H1 (cell line): ENCODE results near the gene CCNY. TPM values are rescaled to one million over a fixed set of nuclear protein-coding genes. Genes with fewer than 3 reads are reported as not detected.
A peak's percentile ranks its signal among the peaks of the same experiment; 100 is the strongest.

Experiments
- CTCF ChIA-PET: fragments of 300-600 bp; sonication (Branson Sonifier 250); formaldehyde crosslinking; loops from one replicate; lab custom pipeline; 2021; ENCODE audit not compliant: partially characterized antibody; lab: Charles Lee
- POLR2A ChIA-PET: fragments of 300-600 bp; sonication (Branson Sonifier 250); formaldehyde crosslinking; loops from one replicate; lab custom pipeline; 2021; ENCODE audit warnings: inconsistent platforms; ENCODE audit not compliant: partially characterized antibody; lab: Charles Lee
- DNase-seq, 2 experiments: peaks; one replicate each; pipeline versions ENCODE4 v3.0.0 to v3.0.0-alpha.2; 2010 to 2022; ENCODE audit warnings: low spot score in 2 of 2, low read depth in 1 of 2, mixed read lengths in 1 of 2
- FAIRE-seq: peaks from 2 replicates; lab custom pipeline; 2011; peaks lifted over from hg19 to GRCh38; lab: Jason Lieb, UNC
- H2AFZ ChIP-seq: 2 replicates; pipeline ENCODE4 v1.8.1; 2012; ENCODE audit warnings: low read length, inconsistent platforms
- H2AK5ac ChIP-seq: 2 replicates; pipeline ENCODE4 v1.6.1; 2013; ENCODE audit warnings: low read depth, low read length
- H2BK120ac ChIP-seq: replicated peaks from 2 replicates; pipeline ENCODE3; 2013; ENCODE audit warnings: low read depth, low read length, inconsistent platforms
- H2BK12ac ChIP-seq: 2 replicates; pipeline ENCODE4 v1.6.1; 2013; ENCODE audit warnings: low read depth, low read length
- H2BK15ac ChIP-seq: 2 replicates; pipeline ENCODE4 v1.6.1; 2013; ENCODE audit warnings: low read length
- H2BK20ac ChIP-seq: 2 replicates; pipeline ENCODE4 v1.6.1; 2013; ENCODE audit warnings: low read length
- H2BK5ac ChIP-seq: 2 replicates; pipeline ENCODE4 v1.6.1; 2013; ENCODE audit warnings: low read depth, low read length
- H3K14ac ChIP-seq: 2 replicates; pipeline ENCODE4 v1.6.1; 2013; ENCODE audit warnings: inconsistent platforms; ENCODE audit not compliant: insufficient read length
- H3K18ac ChIP-seq: 2 replicates; pipeline ENCODE4 v1.6.1; 2013; ENCODE audit warnings: low read length; ENCODE audit errors: extremely low read depth
- H3K23ac ChIP-seq: 2 replicates; pipeline ENCODE4 v1.6.1; 2013; ENCODE audit warnings: inconsistent platforms; ENCODE audit not compliant: insufficient read length
- H3K23me2 ChIP-seq: 2 replicates; pipeline ENCODE4 v1.6.1; 2013; ENCODE audit warnings: low read depth, low read length
- H3K27ac ChIP-seq: 2 replicates; pipeline ENCODE4 v1.6.1; 2011; ENCODE audit warnings: low read depth, low read length, inconsistent platforms
- H3K27me3 ChIP-seq, 4 experiments: replicated peaks in 1 of 4; 1 replicate in 1 of 4; 2 replicates in 3 of 4; pipeline versions ENCODE4 v1.6.1 to v1.8.1; 2011 to 2013; ENCODE audit warnings: low read length in 3 of 4, mild to moderate bottlenecking in 3 of 4, inconsistent platforms in 2 of 4, mixed read lengths in 2 of 4, moderate library complexity in 1 of 4; ENCODE audit not compliant: control insufficient read depth in 3 of 4, insufficient read depth in 3 of 4; ENCODE audit errors: extremely low read depth in 1 of 4
- H3K36me3 ChIP-seq, 4 experiments: 2 replicates each; pipeline versions ENCODE4 v1.6.1 to v1.8.1; 2011 to 2013; ENCODE audit warnings: mild to moderate bottlenecking in 4 of 4, low read length in 3 of 4, moderate library complexity in 2 of 4, control low read depth in 1 of 4, inconsistent platforms in 1 of 4; ENCODE audit not compliant: insufficient read depth in 4 of 4, control insufficient read depth in 2 of 4
- H3K4ac ChIP-seq: replicated peaks from 2 replicates; pipeline ENCODE3; 2013; ENCODE audit warnings: low read length, low read depth, mixed read lengths, inconsistent platforms; ENCODE audit not compliant: insufficient read length
- H3K4me1 ChIP-seq, 4 experiments: replicated peaks in 1 of 4; 1 replicate in 1 of 4; 2 replicates in 3 of 4; pipeline versions ENCODE4 v1.6.1 to v1.8.1; 2011 to 2013; ENCODE audit warnings: low read length in 3 of 4, inconsistent platforms in 2 of 4, mixed read lengths in 1 of 4; ENCODE audit not compliant: insufficient read depth in 4 of 4, control insufficient read depth in 3 of 4
- H3K4me2 ChIP-seq, 2 experiments: 2 replicates each; pipeline versions ENCODE4 v1.6.1 to v1.8.1; 2011 to 2013; ENCODE audit warnings: low read depth in 2 of 2, low read length in 2 of 2, control low read depth in 1 of 2, inconsistent platforms in 1 of 2, mild to moderate bottlenecking in 1 of 2; ENCODE audit not compliant: insufficient read depth in 1 of 2
- H3K4me3 ChIP-seq, 4 experiments: fragments of 200-600, 300-600 bp in 1 of 4; sonication (generic), shearing (Covaris generic), sonication (Bioruptor Twin) in 1 of 4; 2 replicates each; pipeline versions ENCODE4 v1.5.1 to v1.8.1; 2011 to 2016; ENCODE audit warnings: low read length in 4 of 4, low read depth in 3 of 4, control low read depth in 2 of 4, inconsistent platforms in 2 of 4, mild to moderate bottlenecking in 2 of 4, mixed read lengths in 1 of 4, moderate library complexity in 1 of 4; ENCODE audit not compliant: insufficient read depth in 2 of 4; ENCODE audit errors: extremely low read depth in 1 of 4
- H3K56ac ChIP-seq: replicated peaks from 2 replicates; pipeline ENCODE3; 2013; ENCODE audit warnings: low read depth, mild to moderate bottlenecking, mixed read lengths, low read length, inconsistent platforms; ENCODE audit not compliant: insufficient read length
- H3K79me1 ChIP-seq: 2 replicates; pipeline ENCODE4 v1.6.1; 2013; ENCODE audit warnings: low read depth, low read length, control low read depth
- H3K79me2 ChIP-seq, 2 experiments: 2 replicates each; pipeline versions ENCODE4 v1.6.1 to v1.8.1; 2012 to 2013; ENCODE audit warnings: low read length in 2 of 2, mild to moderate bottlenecking in 2 of 2, inconsistent platforms in 1 of 2; ENCODE audit not compliant: insufficient read depth in 2 of 2, control insufficient read depth in 1 of 2
- H3K9ac ChIP-seq, 4 experiments: replicated peaks in 1 of 4; 1 replicate in 1 of 4; 2 replicates in 3 of 4; pipeline versions ENCODE4 v1.6.1 to v1.8.1; 2011 to 2013; ENCODE audit warnings: low read depth in 3 of 4, low read length in 3 of 4, control low read depth in 2 of 4, mild to moderate bottlenecking in 2 of 4, moderate library complexity in 2 of 4, inconsistent platforms in 1 of 4; ENCODE audit errors: extremely low read depth in 1 of 4
- H3K9me3 ChIP-seq, 2 experiments: 2 replicates each; pipeline versions ENCODE4 v1.6.1 to v1.8.1; 2012 to 2013; ENCODE audit warnings: mild to moderate bottlenecking in 2 of 2, moderate library complexity in 2 of 2, control low read depth in 1 of 2, inconsistent platforms in 1 of 2, low read depth in 1 of 2, low read length in 1 of 2, mixed read lengths in 1 of 2; ENCODE audit not compliant: insufficient read depth in 2 of 2
- H4K20me1 ChIP-seq, 2 experiments: replicated peaks in 1 of 2; 2 replicates each; pipeline versions ENCODE3 to v1.8.1; 2011 to 2013; ENCODE audit warnings: inconsistent platforms in 2 of 2, low read length in 2 of 2, mild to moderate bottlenecking in 1 of 2; ENCODE audit not compliant: insufficient read depth in 2 of 2, control insufficient read depth in 1 of 2
- H4K5ac ChIP-seq: 2 replicates; pipeline ENCODE4 v1.6.1; 2013; ENCODE audit warnings: low read length, low read depth, mixed read lengths, inconsistent platforms; ENCODE audit not compliant: insufficient read length
- H4K8ac ChIP-seq: 2 replicates; pipeline ENCODE4 v1.8.0; 2013; ENCODE audit warnings: mild to moderate bottlenecking, moderate library complexity, low read length, inconsistent platforms; ENCODE audit not compliant: insufficient read depth; ENCODE audit errors: extremely low read depth
- H4K91ac ChIP-seq: replicated peaks from 2 replicates; pipeline ENCODE3; 2013; ENCODE audit warnings: low read length, mixed read lengths, inconsistent platforms; ENCODE audit not compliant: insufficient read length
- CBX8 ChIP-seq: fragments of 300-800, 300-1000 bp; sonication (generic); IDR thresholded peaks from 2 replicates; pipeline ENCODE4 v1.7.1; 2016; ENCODE audit warnings: low read depth, low read length, borderline replicate concordance
- CHD2 ChIP-seq: IDR thresholded peaks from 2 replicates; pipeline ENCODE4 v1.6.1; 2012; ENCODE audit warnings: low read length, improper control_type of control experiment
- CREB1 ChIP-seq: IDR thresholded peaks from 2 replicates; pipeline ENCODE4 v1.6.1; 2012; ENCODE audit warnings: inconsistent platforms
- GABPA ChIP-seq: IDR thresholded peaks from 2 replicates; pipeline ENCODE4 v1.6.1; 2011; ENCODE audit warnings: mild to moderate bottlenecking, low read length, moderate library complexity, borderline replicate concordance; ENCODE audit not compliant: insufficient read depth
- HDAC6 ChIP-seq: IDR thresholded peaks from one replicate; pipeline ENCODE4 v1.7.1; 2012; ENCODE audit warnings: low read depth, mild to moderate bottlenecking, inconsistent platforms, low read length, moderate library complexity
- KDM5A ChIP-seq: fragments of 200-600 bp; IDR thresholded peaks from 2 replicates; pipeline ENCODE4 v1.7.1; 2012; ENCODE audit warnings: mild to moderate bottlenecking, low read length, inconsistent platforms, mixed read lengths
- POU5F1 ChIP-seq: IDR thresholded peaks from 2 replicates; pipeline ENCODE4 v1.6.1; 2011; ENCODE audit warnings: low read depth, mild to moderate bottlenecking, low read length, moderate library complexity
- RBBP5 ChIP-seq: IDR thresholded peaks from 2 replicates; pipeline ENCODE4 v1.7.1; 2012; ENCODE audit warnings: low read depth, mild to moderate bottlenecking, inconsistent platforms, low read length, moderate library complexity, borderline replicate concordance
- SIX5 ChIP-seq: IDR thresholded peaks from 2 replicates; pipeline ENCODE4 v1.6.1; 2011; ENCODE audit warnings: mild to moderate bottlenecking, low read depth, low read length
- SP4 ChIP-seq: IDR thresholded peaks from 2 replicates; pipeline ENCODE4 v1.6.1; 2012; ENCODE audit warnings: low read length, inconsistent platforms
- SUZ12 ChIP-seq: fragments of 200-600 bp; sonication (generic); IDR thresholded peaks from 2 replicates; pipeline ENCODE4 v1.6.1; 2012; ENCODE audit warnings: mild to moderate bottlenecking, inconsistent platforms, low read length, moderate library complexity, mixed read lengths
- TBP ChIP-seq: IDR thresholded peaks from 2 replicates; pipeline ENCODE4 v1.6.1; 2011; ENCODE audit warnings: low read depth, low read length, improper control_type of control experiment
- WGBS, 2 experiments: shearing (Covaris generic) in 1 of 2; methylation state at CpG; one replicate each; pipeline versions ENCODE4 v1.1.6 to v1.1.7; 2013 to 2015; ENCODE audit warnings: low lambda C conversion rate in 2 of 2, mixed read lengths in 2 of 2, inconsistent platforms in 1 of 2, low coverage in 1 of 2, missing lambda C conversion rate in 1 of 2; ENCODE audit not compliant: insufficient replicate concordance in 2 of 2, insufficient coverage in 1 of 2, insufficient read length in 1 of 2; ENCODE audit errors: extremely low coverage in 1 of 2, missing lambda C conversion rate in 1 of 2; 5-methylcytosine and 5-hydroxymethylcytosine counted together
- polyA plus RNA-seq, 7 experiments: library from polyadenylated mRNA; depleted of rRNA in 3 of 7; stranded (reverse) in 5 of 7; unstranded in 2 of 7; fragments of >200 nt in 5 of 7; fragments of 200-250 nt in 2 of 7; gene quantifications; 1 replicate in 5 of 7; 2 replicates in 1 of 7; 4 replicates in 1 of 7; pipeline versions ENCODE4 v1.2.1 to v1.2.3, GENCODE V29; 2011 to 2013; ENCODE audit warnings: missing spikeins in 2 of 7, mixed read lengths in 2 of 7
- total RNA-seq: library from RNA; stranded (reverse); fragmentation: NEBNext Ultra II Directional; extraction: Animal tissue kit (Norgen Biotek cat#: 25700); gene quantifications from 2 replicates; pipeline ENCODE4 v1.2.1, GENCODE V29; 2021
- TF ChIP-seq, protein P1 (sequence below): IDR thresholded peaks from 2 replicates; pipeline ENCODE4 v1.6.1; 2012; ENCODE audit warnings: inconsistent platforms

The CCNY gene
- total and polyA plus RNA-seq, 2 of the 8 experiments (the other 6 are each of a cell fraction or from before 2014, with no cell fraction given) = 25.3 to 68.2 TPM

- Histone ChIP-seq H3K27me3 (no peaks in the 10 kb centered on the region), H3K4me1 (peaks cover 17 to 44% (median 39%) of the 10 kb centered on the region in 4 experiments)
- CTCF ChIA-PET = interaction anchor here (0.8 to 2.0 kb wide), 4 partner anchors 10 to 84 kb away, joined by 3 to 6 read pairs (median 4); no protein-coding TSS in a partner anchor
- TF ChIP-seq SP4 = no peak
- TF ChIP-seq KDM5A = no peak
- TF ChIP-seq CHD2 = no peak
- TF ChIP-seq CBX8 = no peak
- TF ChIP-seq GABPA = no peak
- TF ChIP-seq POU5F1 = no peak
- no peak for TF ChIP-seq SUZ12
- TF ChIP-seq CREB1 = no peak
- TF ChIP-seq, protein P1, sequence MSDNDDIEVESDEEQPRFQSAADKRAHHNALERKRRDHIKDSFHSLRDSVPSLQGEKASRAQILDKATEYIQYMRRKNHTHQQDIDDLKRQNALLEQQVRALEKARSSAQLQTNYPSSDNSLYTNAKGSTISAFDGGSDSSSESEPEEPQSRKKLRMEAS = no peak
- no peak for TF ChIP-seq SIX5
- TF ChIP-seq HDAC6 = no peak
- TF ChIP-seq RBBP5 = no peak
- no peak for TF ChIP-seq TBP
Observed at GRCh38 chr10:35463105-35463867, 127.0 kb downstream of the CCNY start.

More at GRCh38 chr10:35463105-35463867, 127.0 kb downstream of the CCNY start:
- no peak overlapping the region for H2AFZ ChIP-seq
- peaks cover 6% of the 10 kb centered on the region for H3K79me1 ChIP-seq
- H3K9ac ChIP-seq = no peak overlapping the region
- 82% methylated on average over 3 of the region's 3 CpGs; no CpG with 5 or more reads in 1 of the 2 experiments for WGBS, 2 experiments
- no peaks in the 10 kb centered on the region; a peak in 1 of 8 replicates for H3K36me3 ChIP-seq
- peaks cover 2 to 90% of the 10 kb centered on the region in 2 experiments; a peak in 3 of 4 replicates for H3K79me2 ChIP-seq
- peak overlapping the region; percentile 46 to 52; a peak in 3 of 4 replicates for H3K4me2 ChIP-seq
- no peak overlapping the region for H3K4me3 ChIP-seq
- no peak overlapping the region for H3K27ac ChIP-seq
- H3K18ac ChIP-seq = no peak overlapping the region
- no peak overlapping the region for H2BK5ac ChIP-seq
- no peak overlapping the region for H3K23ac ChIP-seq
- FAIRE-seq = no peak
- POLR2A ChIA-PET = interaction anchor here (1.1 kb wide), 1 partner anchor 22 kb away, joined by 3 read pairs; no protein-coding TSS in a partner anchor
- H2BK15ac ChIP-seq = no peak overlapping the region
- H3K23me2 ChIP-seq = peaks cover 3% of the 10 kb centered on the region; the same call in 1 of the 2 replicates
- H2BK20ac ChIP-seq = no peak overlapping the region
- H4K8ac ChIP-seq = no peak overlapping the region
- H2AK5ac ChIP-seq = 0 out of 2 replicates have a peak overlapping the region, but pooled peaks have one; percentile 68
- no peak overlapping the region for H3K56ac ChIP-seq
- H4K20me1 ChIP-seq = peaks cover 0 to 7% of the 10 kb centered on the region in 2 experiments
- no peak overlapping the region for H4K5ac ChIP-seq
- DNase-seq = no peak
- H2BK12ac ChIP-seq = no peak overlapping the region
- no peak overlapping the region for H3K14ac ChIP-seq
- H4K91ac ChIP-seq = peak overlapping the region; percentile 3
- H3K9me3 ChIP-seq = no peaks in the 10 kb centered on the region
- H2BK120ac ChIP-seq = no peak overlapping the region
- no peak overlapping the region for H3K4ac ChIP-seq
